Cardiac fibroblast (primary cell): ENCODE measurements around the gene LGALS7B.
"Not testable (repeated sequence)": the region's sequence is repeated elsewhere in the genome, so short reads cannot be mapped to it uniquely, and the experiment has no call there.

Experiments
- DNase-seq, 2 donors: peaks; one replicate each; pipeline versions ENCODE4 v3.0.0 to v3.0.0-alpha.2; 2010; ENCODE audit warnings: low read depth in 2 of 2
- H3K4me3 ChIP-seq, 2 donors: replicated peaks in 1 of 2; 1 replicate in 1 of 2; 2 replicates in 1 of 2; pipeline ENCODE4 v1.5.1; 2011; ENCODE audit warnings: low read depth in 2 of 2, low read length in 2 of 2, mild to moderate bottlenecking in 2 of 2, moderate library complexity in 1 of 2
- TF ChIP-seq, protein P1 (sequence below): IDR thresholded peaks from one replicate; pipeline ENCODE4 v1.5.1; 2011; ENCODE audit warnings: low read depth, mild to moderate bottlenecking, low read length, inconsistent platforms

Gene LGALS7B

GRCh38 chr19:38763795-38764220 is 25.2 kb upstream of the LGALS7B start:
- no peak for DNase-seq
- TF ChIP-seq, protein P1, sequence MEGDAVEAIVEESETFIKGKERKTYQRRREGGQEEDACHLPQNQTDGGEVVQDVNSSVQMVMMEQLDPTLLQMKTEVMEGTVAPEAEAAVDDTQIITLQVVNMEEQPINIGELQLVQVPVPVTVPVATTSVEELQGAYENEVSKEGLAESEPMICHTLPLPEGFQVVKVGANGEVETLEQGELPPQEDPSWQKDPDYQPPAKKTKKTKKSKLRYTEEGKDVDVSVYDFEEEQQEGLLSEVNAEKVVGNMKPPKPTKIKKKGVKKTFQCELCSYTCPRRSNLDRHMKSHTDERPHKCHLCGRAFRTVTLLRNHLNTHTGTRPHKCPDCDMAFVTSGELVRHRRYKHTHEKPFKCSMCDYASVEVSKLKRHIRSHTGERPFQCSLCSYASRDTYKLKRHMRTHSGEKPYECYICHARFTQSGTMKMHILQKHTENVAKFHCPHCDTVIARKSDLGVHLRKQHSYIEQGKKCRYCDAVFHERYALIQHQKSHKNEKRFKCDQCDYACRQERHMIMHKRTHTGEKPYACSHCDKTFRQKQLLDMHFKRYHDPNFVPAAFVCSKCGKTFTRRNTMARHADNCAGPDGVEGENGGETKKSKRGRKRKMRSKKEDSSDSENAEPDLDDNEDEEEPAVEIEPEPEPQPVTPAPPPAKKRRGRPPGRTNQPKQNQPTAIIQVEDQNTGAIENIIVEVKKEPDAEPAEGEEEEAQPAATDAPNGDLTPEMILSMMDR = no peak
- no peak overlapping the region for H3K4me3 ChIP-seq

DNA sequence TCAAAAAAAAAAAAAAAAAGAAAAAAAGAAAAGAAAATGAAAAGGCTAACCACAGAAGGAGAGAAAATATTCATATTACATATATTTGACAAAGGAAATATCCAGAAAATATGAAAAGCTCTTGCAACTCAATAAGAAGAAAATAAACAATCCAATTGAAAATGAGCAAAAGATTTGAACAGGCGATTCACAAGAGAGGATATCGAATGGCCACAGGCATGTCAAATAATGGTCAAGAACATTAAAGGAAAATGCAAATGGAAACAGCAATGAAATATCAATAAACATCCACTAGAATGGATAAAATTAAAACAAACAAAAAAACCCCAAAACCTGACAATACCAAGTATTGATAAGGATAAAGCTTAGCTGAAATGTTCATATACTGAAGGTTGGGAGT is 23.8 kb upstream of the LGALS7B start:
- TF ChIP-seq, protein P1 = no peak
- no peak overlapping the region for H3K4me3 ChIP-seq
- DNase-seq = no peak

DNA sequence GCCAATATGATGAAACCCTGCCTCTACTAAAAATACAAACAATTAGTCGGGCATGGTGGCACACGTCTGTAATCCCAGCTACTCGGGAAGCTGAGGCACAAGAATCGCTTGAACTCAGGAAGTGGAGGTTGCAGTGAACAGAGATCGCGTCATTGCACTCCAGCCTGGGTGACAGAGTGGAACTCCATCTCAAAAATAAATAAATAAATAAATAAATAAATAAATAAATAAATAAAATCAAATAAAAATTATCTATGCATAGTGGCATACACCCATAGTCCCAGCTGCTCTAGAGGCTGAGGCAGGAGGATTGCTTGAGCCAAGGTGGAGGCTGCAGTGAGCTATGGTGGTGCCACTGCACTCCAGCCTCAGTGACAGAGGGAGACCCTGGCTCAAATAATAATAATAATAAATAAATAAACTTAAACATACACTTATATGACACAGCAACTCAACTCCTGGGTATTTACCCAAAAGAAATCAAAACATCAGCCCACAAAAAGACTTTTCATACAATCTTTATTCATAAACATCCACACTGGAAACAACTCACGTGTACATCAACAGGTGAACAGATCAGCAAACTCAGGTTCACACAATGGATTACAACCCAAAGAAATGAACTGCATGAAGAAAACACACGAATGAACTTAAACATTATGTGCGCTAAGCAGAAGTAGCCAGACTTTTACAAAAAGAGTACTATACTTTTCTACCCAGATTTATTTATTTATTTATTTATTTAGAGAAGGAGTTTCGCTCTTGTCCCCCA is 22.5 kb upstream of the LGALS7B start:
- TF ChIP-seq, protein P1 = no peak
- DNase-seq = no peak

GRCh38 chr19:38769635-38770211 is 19.3 kb upstream of the LGALS7B start:
- TF ChIP-seq, protein P1 = peak; percentile 84
- DNase-seq = peak; percentile 83 to 87
- peak overlapping the region in 1 of 2 donors; percentile 15 for H3K4me3 ChIP-seq

More for the DNA sequence above, 22.5 kb upstream of the LGALS7B start:
- H3K4me3 ChIP-seq = no peak overlapping the region

DNA sequence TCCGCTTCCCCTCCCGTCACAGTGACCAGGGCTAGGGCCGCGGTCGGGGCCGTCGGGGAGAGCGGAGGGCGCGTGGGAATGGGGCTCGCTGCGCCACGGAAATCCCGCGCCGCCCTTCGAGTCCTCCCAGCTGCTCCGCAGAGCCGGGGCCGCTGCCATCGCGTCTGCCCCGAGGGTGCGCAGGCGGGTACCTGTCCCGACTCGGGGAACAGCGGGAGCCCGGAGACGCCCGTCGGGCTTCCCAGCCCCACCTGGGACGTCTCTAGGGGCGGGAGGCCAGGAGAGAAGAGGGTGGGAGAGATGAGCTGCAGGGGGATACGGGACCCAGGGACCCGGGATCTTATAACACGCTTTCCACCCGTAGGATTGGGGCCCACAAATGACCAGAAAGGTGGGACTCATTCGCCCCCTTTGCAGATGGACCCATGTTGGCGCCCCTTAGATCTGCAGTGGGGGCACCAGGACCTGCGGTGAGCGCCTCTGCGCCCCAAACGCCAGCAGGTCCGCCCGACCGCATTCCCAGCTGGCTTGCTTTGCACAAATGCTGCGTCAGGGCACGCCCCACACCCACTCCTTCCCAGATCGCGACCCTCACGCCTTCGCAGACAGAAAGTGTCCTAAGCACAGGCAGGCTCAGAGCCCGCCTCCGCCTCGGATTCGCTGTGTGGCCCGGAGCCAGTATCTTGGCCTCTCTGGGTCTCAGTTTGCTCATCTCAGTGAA is 18.6 kb upstream of the LGALS7B start:
- H3K4me3 ChIP-seq = peak overlapping the region in 1 of 2 donors; percentile 15
- DNase-seq = not testable (repeated sequence)

GRCh38 chr19:38770949-38771275 is 18.1 kb upstream of the LGALS7B start:
- H3K4me3 ChIP-seq, DNase-seq: not testable (repeated sequence)

- DNase-seq, H3K4me3 ChIP-seq: not testable (repeated sequence)
These were observed 17.4 kb upstream of the LGALS7B start for GRCh38 chr19:38771569-38771968.

- no peak for DNase-seq
- no peak within 1 kb of the TSS for H3K4me3 ChIP-seq
- TF ChIP-seq, protein P1 = no peak
These were observed 15.4 kb upstream of the LGALS7B start, which contains the start of gene LGALS7 for GRCh38 chr19:38773469-38774177. TSS of gene LGALS7 (minus strand) at chr19:38773517. CDS start at chr19:38773492, 25 bp downstream.
